Muscle of leg (tissue), 16 donors: Measurements from ENCODE around the gene CSDE1. TPM values are rescaled to one million over a fixed set of nuclear protein-coding genes. Genes with fewer than 3 reads are reported as not detected.
"Not testable (repeated sequence)": the region's sequence is repeated elsewhere in the genome, so short reads cannot be mapped to it uniquely, and the experiment has no call there.

ENCODE experiments used
- DNase-seq: peaks from one replicate; pipeline ENCODE4 v3.0.0; 2013
- H3K27ac ChIP-seq: one replicate; pipeline ENCODE4 v1.5.1; 2013; ENCODE audit warnings: mild to moderate bottlenecking, low read length, control low read depth
- H3K27me3 ChIP-seq: one replicate; pipeline ENCODE4 v1.6.1; 2013; ENCODE audit warnings: low read length; ENCODE audit not compliant: control insufficient read depth, insufficient read depth
- H3K36me3 ChIP-seq: one replicate; pipeline ENCODE4 v1.6.1; 2013; ENCODE audit warnings: low read length; ENCODE audit not compliant: control insufficient read depth, insufficient read depth
- H3K4me1 ChIP-seq: one replicate; pipeline ENCODE4 v1.6.1; 2013; ENCODE audit warnings: low read length; ENCODE audit not compliant: control insufficient read depth, insufficient read depth
- H3K4me3 ChIP-seq: one replicate; pipeline ENCODE4 v1.5.1; 2013; ENCODE audit warnings: low read length, control low read depth
- H3K9me3 ChIP-seq: replicated peaks from 2 replicates; pipeline ENCODE4 v1.6.1; 2013; ENCODE audit warnings: low read depth, low read length; ENCODE audit not compliant: control insufficient read depth
- WGBS: methylation state at CpG from one replicate; pipeline ENCODE4 v1.1.5; 2013; ENCODE audit warnings: missing lambda C conversion rate; ENCODE audit not compliant: insufficient coverage; 5-methylcytosine and 5-hydroxymethylcytosine counted together
- long read RNA-seq, 11 donors: transcript quantifications; one replicate each; lab custom pipeline, GENCODE V29; 2026
- polyA plus RNA-seq, 8 donors: library from polyadenylated mRNA; unstranded; fragments of 120-200 nt; gene quantifications; one replicate each; pipeline versions ENCODE4 v1.2.1 to v1.2.3, GENCODE V29; 2013; ENCODE audit warnings: inconsistent platforms in 1 of 8, low replicate concordance in 1 of 8; ENCODE audit not compliant: insufficient read length in 8 of 8, insufficient read depth in 1 of 8
- total RNA-seq: library from RNA; stranded (reverse); fragments of 120-200 nt; gene quantifications from one replicate; pipeline ENCODE4 v1.2.4, GENCODE V29; 2013

Gene CSDE1
- total RNA-seq (332 TPM), polyA plus RNA-seq (100 to 1,000 TPM; 328 to 448 (median 394) TPM)
- long read RNA-seq, donor 1, full-length matches to known transcripts, result 37 of 64 reads
- long read RNA-seq, donor 1, partial matches to known transcripts, result 27 of 64 reads
- long read RNA-seq, donor 1, other reads (novel, unspliced or antisense), result 0 of 64 reads
- long read RNA-seq, donor 2, full-length matches to known transcripts, result 15 of 15 reads
- long read RNA-seq, donor 2, partial matches to known transcripts, result 0 of 15 reads
- long read RNA-seq, donor 2, other reads (novel, unspliced or antisense), result 0 of 15 reads
- long read RNA-seq, donor 3, full-length matches to known transcripts, result 82 of 140 reads
- long read RNA-seq, donor 3, partial matches to known transcripts, result 53 of 140 reads
- long read RNA-seq, donor 3, other reads (novel, unspliced or antisense), result 5 of 140 reads
- long read RNA-seq, donor 4, full-length matches to known transcripts, result 28 of 70 reads
- long read RNA-seq, donor 4, partial matches to known transcripts, result 42 of 70 reads
- long read RNA-seq, donor 4, other reads (novel, unspliced or antisense), result 0 of 70 reads
- long read RNA-seq, donor 5, full-length matches to known transcripts, result 102 of 275 reads
- long read RNA-seq, donor 5, partial matches to known transcripts, result 173 of 275 reads
- long read RNA-seq, donor 5, other reads (novel, unspliced or antisense), result 0 of 275 reads
- long read RNA-seq, donor 6, full-length matches to known transcripts, result 66 of 209 reads
- long read RNA-seq, donor 6, partial matches to known transcripts, result 143 of 209 reads
- long read RNA-seq, donor 6, other reads (novel, unspliced or antisense), result 0 of 209 reads
- long read RNA-seq, donor 7, full-length matches to known transcripts, result 55 of 112 reads
- long read RNA-seq, donor 7, partial matches to known transcripts, result 57 of 112 reads
- long read RNA-seq, donor 7, other reads (novel, unspliced or antisense), result 0 of 112 reads
- long read RNA-seq, donor 8, full-length matches to known transcripts, result 50 of 67 reads
- long read RNA-seq, donor 8, partial matches to known transcripts, result 17 of 67 reads
- long read RNA-seq, donor 8, other reads (novel, unspliced or antisense), result 0 of 67 reads
- long read RNA-seq, donor 9, full-length matches to known transcripts, result 59 of 136 reads
- long read RNA-seq, donor 9, partial matches to known transcripts, result 77 of 136 reads
- long read RNA-seq, donor 9, other reads (novel, unspliced or antisense), result 0 of 136 reads
- long read RNA-seq, donor 10, full-length matches to known transcripts, result 87 of 141 reads
- long read RNA-seq, donor 10, partial matches to known transcripts, result 54 of 141 reads
- long read RNA-seq, donor 10, other reads (novel, unspliced or antisense), result 0 of 141 reads
- long read RNA-seq, donor 11, full-length matches to known transcripts, result 62 of 123 reads
- long read RNA-seq, donor 11, partial matches to known transcripts, result 61 of 123 reads
- long read RNA-seq, donor 11, other reads (novel, unspliced or antisense), result 0 of 123 reads

- Histone ChIP-seq H3K4me3 (peak within 1 kb of the TSS; percentile 100), H3K36me3 (no peaks in the 10 kb centered on the region), H3K27ac (peak within 1 kb of the TSS; percentile 100), H3K9me3 (no peaks in the 10 kb centered on the region), H3K4me1 (peaks cover 19% of the 10 kb centered on the region), H3K27me3 (peaks cover 2% of the 10 kb centered on the region)
- 0% methylated on average over 44 of the region's 50 CpGs for WGBS
- DNase-seq, result peak; percentile 99
Measured at GRCh38 chr1:114757455-114758255, at the start of gene CSDE1. CSDE1 (minus strand) TSS chr1:114757984; CDS start chr1:114739890, 18,094 bp downstream.

- not testable (repeated sequence) for H3K27ac ChIP-seq, H3K4me3 ChIP-seq, H3K4me1 ChIP-seq, H3K36me3 ChIP-seq, H3K27me3 ChIP-seq, DNase-seq, H3K9me3 ChIP-seq
- WGBS, result 96% methylated on average over 9 of the region's 33 CpGs
Measured at GRCh38 chr1:114804449-114804848, 46.7 kb upstream of the CSDE1 start.

DNA sequence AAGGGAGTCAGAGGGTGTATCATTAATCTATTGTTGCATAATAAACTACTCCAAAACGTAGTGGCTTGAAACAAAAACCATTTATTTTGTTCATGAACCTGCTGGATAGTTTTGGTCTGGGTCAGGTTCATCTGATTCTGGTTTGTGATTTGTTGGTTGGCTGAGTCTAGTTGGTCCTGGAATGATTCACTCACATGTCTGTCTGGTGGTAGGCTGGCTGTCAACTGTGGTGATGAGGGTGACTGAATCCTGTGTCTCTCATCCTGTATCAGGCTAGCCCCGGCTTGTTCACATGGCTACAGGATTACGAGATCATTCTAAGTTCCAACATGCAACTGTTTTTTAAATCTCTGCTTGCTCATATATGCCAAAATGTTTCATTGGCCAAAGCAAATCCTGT is 45.2 kb upstream of the CSDE1 start:
- WGBS, result no CpG with 5 or more reads among the region's 3 CpGs
- H3K9me3 ChIP-seq, result no peaks in the 10 kb centered on the region
- no peaks in the 10 kb centered on the region for H3K4me1 ChIP-seq
- no peak overlapping the region for H3K4me3 ChIP-seq
- no peak overlapping the region for H3K27ac ChIP-seq
- H3K36me3 ChIP-seq, result no peaks in the 10 kb centered on the region
- H3K27me3 ChIP-seq, result peaks cover 1% of the 10 kb centered on the region
- peak; percentile 4 for DNase-seq

GRCh38 chr1:114794038-114794437 is 36.3 kb upstream of the CSDE1 start:
- 80% methylated on average over 2 of the region's 2 CpGs for WGBS
- H3K4me1 ChIP-seq, result no peaks in the 10 kb centered on the region
- no peaks in the 10 kb centered on the region for H3K9me3 ChIP-seq
- H3K27ac ChIP-seq, result no peak overlapping the region
- H3K36me3 ChIP-seq, result no peaks in the 10 kb centered on the region
- no peak for DNase-seq
- H3K27me3 ChIP-seq, result peaks cover 3% of the 10 kb centered on the region
- no peak overlapping the region for H3K4me3 ChIP-seq

DNA sequence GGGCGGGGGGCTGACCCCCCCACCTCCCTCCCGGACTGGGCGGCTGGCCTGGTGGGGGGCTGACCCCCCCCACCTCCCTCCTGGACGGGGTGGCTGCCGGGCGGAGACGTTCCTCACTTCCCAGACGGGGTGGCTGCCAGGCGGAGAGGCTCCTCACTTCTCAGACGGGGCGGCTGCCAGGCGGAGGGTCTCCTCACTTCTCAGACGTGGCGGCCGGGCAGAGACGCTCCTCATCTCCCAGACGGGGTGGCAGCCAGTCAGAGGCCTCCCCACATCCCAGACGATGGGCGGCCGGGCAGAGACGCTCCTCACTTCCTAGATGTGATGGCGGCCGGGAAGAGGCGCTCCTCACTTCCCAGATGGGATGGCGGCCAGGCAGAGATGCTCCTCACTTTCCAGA is 32.8 kb upstream of the CSDE1 start:
- not testable (repeated sequence) for DNase-seq, H3K27me3 ChIP-seq, H3K9me3 ChIP-seq, H3K4me3 ChIP-seq, H3K4me1 ChIP-seq, H3K36me3 ChIP-seq, H3K27ac ChIP-seq
- 96% methylated on average over 10 of the region's 25 CpGs for WGBS

- H3K36me3 ChIP-seq, H3K9me3 ChIP-seq, H3K4me3 ChIP-seq, DNase-seq, H3K27me3 ChIP-seq, H3K27ac ChIP-seq, H3K4me1 ChIP-seq: not testable (repeated sequence)
- no CpG with 5 or more reads among the region's 1 CpG for WGBS
Measured at GRCh38 chr1:114786440-114786839, 28.7 kb upstream of the CSDE1 start.

- Histone ChIP-seq H3K9me3 (no peaks in the 10 kb centered on the region), H3K27ac (no peak overlapping the region), H3K4me1 (peaks cover 4% of the 10 kb centered on the region), H3K27me3 (no peaks in the 10 kb centered on the region), H3K36me3 (peaks cover 9% of the 10 kb centered on the region), H3K4me3 (no peak overlapping the region)
- WGBS, result no CpG with 5 or more reads among the region's 5 CpGs
- no peak for DNase-seq
Measured at GRCh38 chr1:114782476-114782875, 24.7 kb upstream of the CSDE1 start.

DNA sequence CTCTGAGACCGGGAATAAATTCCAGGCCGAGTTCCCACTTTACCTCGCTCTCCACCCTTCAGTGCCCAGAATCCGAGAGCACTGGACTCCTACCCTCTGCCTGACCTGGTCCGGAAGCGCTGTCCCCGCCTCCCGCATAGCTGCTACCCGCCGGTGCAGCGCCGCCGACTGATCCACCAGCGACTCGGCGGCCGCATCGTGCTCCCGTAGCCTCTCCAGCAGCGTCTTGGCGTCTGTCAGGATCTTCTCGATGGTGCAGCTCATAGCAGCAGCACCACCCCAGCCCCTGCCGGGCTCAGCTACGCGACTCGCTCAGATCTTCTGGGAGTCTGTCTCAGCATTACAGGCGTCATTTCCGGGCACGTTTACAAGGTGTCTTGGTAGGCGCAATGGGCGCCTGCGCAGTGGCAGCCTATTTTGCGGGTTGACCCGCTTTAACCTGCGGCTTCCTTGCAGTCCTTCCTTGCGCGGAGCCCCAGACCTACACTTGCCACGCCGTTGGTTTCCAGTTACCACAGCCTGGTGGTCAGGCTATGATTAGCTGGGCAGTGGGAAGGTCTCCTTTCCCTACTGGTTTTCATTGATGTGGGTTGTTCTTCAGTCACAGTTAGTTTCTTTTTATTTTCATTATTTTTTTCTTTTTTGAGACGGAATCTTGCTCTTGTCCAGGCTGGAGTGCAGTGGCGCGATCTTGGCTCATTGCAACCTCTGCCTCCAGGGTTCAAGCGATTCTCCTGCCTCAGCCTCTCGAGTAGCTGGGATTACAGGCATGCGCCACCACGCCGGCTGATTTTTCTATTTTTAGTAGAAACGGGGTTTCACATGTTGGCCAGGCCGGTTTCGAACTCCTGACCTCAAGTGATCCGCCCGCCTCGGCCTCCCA is 22.8 kb upstream of the CSDE1 start, which contains the start of gene SIKE1:
SIKE1 (minus strand) TSS at position 342 of the 883 bp plus-strand sequence; CDS start at position 264, 78 bp downstream.
- Histone ChIP-seq H3K4me1 (peaks cover 4% of the 10 kb centered on the region), H3K27me3 (no peaks in the 10 kb centered on the region), H3K27ac (peak within 1 kb of the TSS; percentile 93), H3K36me3 (peaks cover 9% of the 10 kb centered on the region), H3K9me3 (no peaks in the 10 kb centered on the region), H3K4me3 (peak within 1 kb of the TSS; percentile 93)
- peak; percentile 97 for DNase-seq
- WGBS, result 17% methylated on average over 47 of the region's 53 CpGs
